HL-60 (cell line): Measurements from ENCODE around the gene CD80.

Experiments
- GABPA ChIP-seq: IDR thresholded peaks from 2 replicates; pipeline ENCODE4 v1.6.1; 2012; ENCODE audit warnings: low read depth
- POLR2AphosphoS5 ChIP-seq: IDR thresholded peaks from 2 replicates; pipeline ENCODE4 v1.6.1; 2012; ENCODE audit warnings: low read depth
- TF ChIP-seq, protein P1 (sequence below): IDR thresholded peaks from one replicate; pipeline ENCODE4 v1.5.1; 2011; ENCODE audit warnings: low read length, control low read depth, inconsistent platforms; ENCODE audit not compliant: insufficient read depth

DNA sequence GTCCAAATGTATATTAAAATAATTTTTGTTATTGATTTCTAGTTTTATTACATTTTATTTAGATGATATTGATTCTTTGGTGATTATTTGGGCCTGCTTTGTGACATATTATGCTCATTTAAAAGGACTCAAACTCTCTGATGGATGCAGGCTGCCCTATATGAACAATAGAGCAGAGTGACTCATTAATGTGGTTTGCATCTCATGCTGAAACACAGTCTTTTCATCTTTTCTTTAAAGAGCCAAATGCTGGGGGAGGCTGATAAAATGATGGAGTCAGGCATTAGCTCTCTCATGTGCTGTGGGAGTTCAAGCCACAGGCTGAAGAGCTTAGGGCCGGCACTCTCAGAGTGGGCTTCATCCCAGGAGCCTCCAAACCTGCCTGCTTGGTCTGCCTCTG, 45.5 kb upstream of the CD80 start:
- TF ChIP-seq, protein P1, sequence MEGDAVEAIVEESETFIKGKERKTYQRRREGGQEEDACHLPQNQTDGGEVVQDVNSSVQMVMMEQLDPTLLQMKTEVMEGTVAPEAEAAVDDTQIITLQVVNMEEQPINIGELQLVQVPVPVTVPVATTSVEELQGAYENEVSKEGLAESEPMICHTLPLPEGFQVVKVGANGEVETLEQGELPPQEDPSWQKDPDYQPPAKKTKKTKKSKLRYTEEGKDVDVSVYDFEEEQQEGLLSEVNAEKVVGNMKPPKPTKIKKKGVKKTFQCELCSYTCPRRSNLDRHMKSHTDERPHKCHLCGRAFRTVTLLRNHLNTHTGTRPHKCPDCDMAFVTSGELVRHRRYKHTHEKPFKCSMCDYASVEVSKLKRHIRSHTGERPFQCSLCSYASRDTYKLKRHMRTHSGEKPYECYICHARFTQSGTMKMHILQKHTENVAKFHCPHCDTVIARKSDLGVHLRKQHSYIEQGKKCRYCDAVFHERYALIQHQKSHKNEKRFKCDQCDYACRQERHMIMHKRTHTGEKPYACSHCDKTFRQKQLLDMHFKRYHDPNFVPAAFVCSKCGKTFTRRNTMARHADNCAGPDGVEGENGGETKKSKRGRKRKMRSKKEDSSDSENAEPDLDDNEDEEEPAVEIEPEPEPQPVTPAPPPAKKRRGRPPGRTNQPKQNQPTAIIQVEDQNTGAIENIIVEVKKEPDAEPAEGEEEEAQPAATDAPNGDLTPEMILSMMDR: no peak
- TF ChIP-seq POLR2AphosphoS5 (no peak), GABPA (no peak)
